ENCODE data around the gene PRKD3. TPM values are rescaled to one million over a fixed set of nuclear protein-coding genes. Genes with fewer than 3 reads are reported as not detected.

The PRKD3 gene
- total RNA-seq, 1 experiment from 2014 or later = 82.1 TPM

- TF ChIP-seq ZNF396 (CRISPR knock-in tag; IDR thresholded peaks at IDR 0.05; ENCODE audit: borderline replicate concordance) (no peak), HMGA2 (CRISPR knock-in tag; IDR thresholded peaks at IDR 0.05) (no peak), EMX1 (CRISPR knock-in tag; IDR thresholded peaks at IDR 0.05) (no peak), NR3C1 (CRISPR knock-in tag; conservative IDR thresholded peaks at IDR 0.05; ENCODE audit: low read depth) (no peak)
Observed at GRCh38 chr2:37364351-37364750, 39.7 kb upstream of the PRKD3 start (continued).

DNA sequence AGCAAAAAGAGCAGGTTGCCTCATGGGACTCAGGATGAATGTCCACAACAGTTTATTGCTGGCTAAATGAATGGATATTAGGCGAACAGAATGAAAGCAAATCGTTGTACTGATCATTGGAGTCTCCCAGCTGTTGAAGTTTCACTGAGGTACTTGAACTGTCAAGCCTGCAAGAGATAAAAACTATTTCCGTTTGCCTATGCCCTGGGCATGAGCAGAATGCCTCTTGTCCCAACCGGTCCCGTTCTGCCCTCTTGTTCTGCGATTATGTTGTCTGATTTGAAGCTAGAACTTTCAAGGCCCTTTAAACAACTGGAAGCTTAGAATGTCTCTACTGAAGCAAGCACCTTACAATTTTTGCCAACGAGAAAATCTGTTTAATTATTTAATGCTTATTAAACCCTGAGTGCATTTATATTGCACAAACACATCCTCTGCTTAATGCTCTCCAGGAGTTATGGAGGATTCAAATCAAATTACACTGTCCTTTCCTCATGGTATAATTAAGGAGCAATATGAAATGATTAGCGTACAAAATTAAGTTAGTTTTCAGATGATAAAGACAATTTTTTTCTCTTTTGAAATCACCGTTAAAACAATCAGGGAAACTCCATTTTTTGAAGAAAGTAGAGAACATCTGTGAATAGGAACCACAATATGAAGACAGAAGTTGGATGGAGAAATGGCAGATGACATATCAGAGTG, 37.5 kb upstream of the PRKD3 start:
- no peak for TF ChIP-seq JUN (CRISPR knock-in tag; IDR thresholded peaks at IDR 0.05)
- TF ChIP-seq STAT6 (CRISPR knock-in tag; conservative IDR thresholded peaks at IDR 0.05; ENCODE audit: low read depth) = no peak
- no peak for TF ChIP-seq NFATC4 (CRISPR knock-in tag; IDR thresholded peaks at IDR 0.05)
- no peak for TF ChIP-seq ZSCAN18 (CRISPR knock-in tag; IDR thresholded peaks at IDR 0.05)
- TF ChIP-seq, protein P1, sequence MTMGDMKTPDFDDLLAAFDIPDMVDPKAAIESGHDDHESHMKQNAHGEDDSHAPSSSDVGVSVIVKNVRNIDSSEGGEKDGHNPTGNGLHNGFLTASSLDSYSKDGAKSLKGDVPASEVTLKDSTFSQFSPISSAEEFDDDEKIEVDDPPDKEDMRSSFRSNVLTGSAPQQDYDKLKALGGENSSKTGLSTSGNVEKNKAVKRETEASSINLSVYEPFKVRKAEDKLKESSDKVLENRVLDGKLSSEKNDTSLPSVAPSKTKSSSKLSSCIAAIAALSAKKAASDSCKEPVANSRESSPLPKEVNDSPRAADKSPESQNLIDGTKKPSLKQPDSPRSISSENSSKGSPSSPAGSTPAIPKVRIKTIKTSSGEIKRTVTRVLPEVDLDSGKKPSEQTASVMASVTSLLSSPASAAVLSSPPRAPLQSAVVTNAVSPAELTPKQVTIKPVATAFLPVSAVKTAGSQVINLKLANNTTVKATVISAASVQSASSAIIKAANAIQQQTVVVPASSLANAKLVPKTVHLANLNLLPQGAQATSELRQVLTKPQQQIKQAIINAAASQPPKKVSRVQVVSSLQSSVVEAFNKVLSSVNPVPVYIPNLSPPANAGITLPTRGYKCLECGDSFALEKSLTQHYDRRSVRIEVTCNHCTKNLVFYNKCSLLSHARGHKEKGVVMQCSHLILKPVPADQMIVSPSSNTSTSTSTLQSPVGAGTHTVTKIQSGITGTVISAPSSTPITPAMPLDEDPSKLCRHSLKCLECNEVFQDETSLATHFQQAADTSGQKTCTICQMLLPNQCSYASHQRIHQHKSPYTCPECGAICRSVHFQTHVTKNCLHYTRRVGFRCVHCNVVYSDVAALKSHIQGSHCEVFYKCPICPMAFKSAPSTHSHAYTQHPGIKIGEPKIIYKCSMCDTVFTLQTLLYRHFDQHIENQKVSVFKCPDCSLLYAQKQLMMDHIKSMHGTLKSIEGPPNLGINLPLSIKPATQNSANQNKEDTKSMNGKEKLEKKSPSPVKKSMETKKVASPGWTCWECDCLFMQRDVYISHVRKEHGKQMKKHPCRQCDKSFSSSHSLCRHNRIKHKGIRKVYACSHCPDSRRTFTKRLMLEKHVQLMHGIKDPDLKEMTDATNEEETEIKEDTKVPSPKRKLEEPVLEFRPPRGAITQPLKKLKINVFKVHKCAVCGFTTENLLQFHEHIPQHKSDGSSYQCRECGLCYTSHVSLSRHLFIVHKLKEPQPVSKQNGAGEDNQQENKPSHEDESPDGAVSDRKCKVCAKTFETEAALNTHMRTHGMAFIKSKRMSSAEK (CRISPR knock-in tag; IDR thresholded peaks at IDR 0.05; ENCODE audit: borderline replicate concordance) = no peak
- no peak for TF ChIP-seq PRRX2 (CRISPR knock-in tag; IDR thresholded peaks at IDR 0.05)
- TF ChIP-seq, protein P2, sequence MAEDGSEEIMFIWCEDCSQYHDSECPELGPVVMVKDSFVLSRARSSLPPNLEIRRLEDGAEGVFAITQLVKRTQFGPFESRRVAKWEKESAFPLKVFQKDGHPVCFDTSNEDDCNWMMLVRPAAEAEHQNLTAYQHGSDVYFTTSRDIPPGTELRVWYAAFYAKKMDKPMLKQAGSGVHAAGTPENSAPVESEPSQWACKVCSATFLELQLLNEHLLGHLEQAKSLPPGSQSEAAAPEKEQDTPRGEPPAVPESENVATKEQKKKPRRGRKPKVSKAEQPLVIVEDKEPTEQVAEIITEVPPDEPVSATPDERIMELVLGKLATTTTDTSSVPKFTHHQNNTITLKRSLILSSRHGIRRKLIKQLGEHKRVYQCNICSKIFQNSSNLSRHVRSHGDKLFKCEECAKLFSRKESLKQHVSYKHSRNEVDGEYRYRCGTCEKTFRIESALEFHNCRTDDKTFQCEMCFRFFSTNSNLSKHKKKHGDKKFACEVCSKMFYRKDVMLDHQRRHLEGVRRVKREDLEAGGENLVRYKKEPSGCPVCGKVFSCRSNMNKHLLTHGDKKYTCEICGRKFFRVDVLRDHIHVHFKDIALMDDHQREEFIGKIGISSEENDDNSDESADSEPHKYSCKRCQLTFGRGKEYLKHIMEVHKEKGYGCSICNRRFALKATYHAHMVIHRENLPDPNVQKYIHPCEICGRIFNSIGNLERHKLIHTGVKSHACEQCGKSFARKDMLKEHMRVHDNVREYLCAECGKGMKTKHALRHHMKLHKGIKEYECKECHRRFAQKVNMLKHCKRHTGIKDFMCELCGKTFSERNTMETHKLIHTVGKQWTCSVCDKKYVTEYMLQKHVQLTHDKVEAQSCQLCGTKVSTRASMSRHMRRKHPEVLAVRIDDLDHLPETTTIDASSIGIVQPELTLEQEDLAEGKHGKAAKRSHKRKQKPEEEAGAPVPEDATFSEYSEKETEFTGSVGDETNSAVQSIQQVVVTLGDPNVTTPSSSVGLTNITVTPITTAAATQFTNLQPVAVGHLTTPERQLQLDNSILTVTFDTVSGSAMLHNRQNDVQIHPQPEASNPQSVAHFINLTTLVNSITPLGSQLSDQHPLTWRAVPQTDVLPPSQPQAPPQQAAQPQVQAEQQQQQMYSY (CRISPR knock-in tag; IDR thresholded peaks at IDR 0.05) = no peak
- no peak for DNase-seq (ENCODE audit: low spot score)
- Mint-ChIP-seq H3K9me3 (no peaks in the 10 kb centered on the region), H3K4me1 (peaks cover 9% of the 10 kb centered on the region; the same call in 1 of the 2 replicates), H3K4me3 (no peak overlapping the region), H3K27me3 (ENCODE audit: low read depth) (no peaks in the 10 kb centered on the region), H3K27ac (no peak overlapping the region), H3K36me3 (no peaks in the 10 kb centered on the region)
- CTCF ChIA-PET = interaction anchor here (1.7 kb wide), 1 partner anchor 34 kb away, joined by 5 read pairs; no protein-coding TSS in a partner anchor
- POLR2A ChIA-PET = no interaction called here
- no peak for ATAC-seq
